Pulmonary artery endothelial cell (primary cell): Measurements from ENCODE around the gene P3H2. TPM values are rescaled to one million over a fixed set of nuclear protein-coding genes. Genes with fewer than 3 reads are reported as not detected.

Experiments
- DNase-seq: peaks from one replicate; pipeline ENCODE4 v3.0.0-alpha.2; 2011; ENCODE audit warnings: low read depth, low spot score
- total RNA-seq: library from RNA; depleted of rRNA; stranded (reverse); fragments of >200 nt; gene quantifications from 2 replicates; pipeline ENCODE4 v1.2.3, GENCODE V29; 2014

Gene P3H2
- total RNA-seq, 1 donor from 2014 or later: 1.3 TPM

DNA sequence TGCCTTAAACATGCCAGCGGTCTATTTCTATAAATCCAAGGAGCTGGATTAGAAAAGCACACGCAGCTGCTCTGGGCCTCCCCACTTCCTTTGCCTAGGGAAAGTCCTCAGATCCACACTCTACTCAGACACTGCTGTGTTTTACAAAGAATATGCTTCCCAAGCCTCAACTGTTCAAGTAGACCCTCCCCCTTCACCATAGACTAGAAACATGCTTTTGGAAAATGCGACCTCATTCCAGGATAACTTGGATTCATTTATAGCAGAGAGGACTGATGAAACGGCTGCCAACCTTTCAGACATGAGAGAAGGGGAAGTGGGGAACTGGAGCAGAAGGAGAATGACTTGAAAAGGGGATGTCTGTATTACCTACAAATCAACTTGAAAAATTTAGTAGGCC, 64.0 kb downstream of the P3H2 start:
- DNase-seq: no peak

DNA sequence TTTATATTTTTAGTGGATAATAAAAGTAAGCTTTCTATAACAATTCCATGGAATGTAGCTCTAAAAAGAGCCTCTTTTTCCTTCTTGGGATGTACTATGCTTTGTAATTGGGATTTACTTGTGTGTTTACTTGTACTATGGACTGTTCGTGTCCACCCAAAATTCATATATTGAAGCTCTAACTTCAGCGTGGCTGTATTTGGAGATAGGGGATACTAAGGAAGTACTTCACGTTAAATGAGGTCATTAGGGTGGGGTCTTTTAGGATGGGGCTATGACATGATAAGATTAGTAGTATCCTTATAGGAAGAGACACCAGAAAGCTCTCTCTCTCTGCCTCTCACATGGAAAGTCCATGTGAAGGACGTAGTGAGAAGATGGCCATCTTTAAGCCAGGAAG, 64.9 kb downstream of the P3H2 start:
- DNase-seq: no peak

DNA sequence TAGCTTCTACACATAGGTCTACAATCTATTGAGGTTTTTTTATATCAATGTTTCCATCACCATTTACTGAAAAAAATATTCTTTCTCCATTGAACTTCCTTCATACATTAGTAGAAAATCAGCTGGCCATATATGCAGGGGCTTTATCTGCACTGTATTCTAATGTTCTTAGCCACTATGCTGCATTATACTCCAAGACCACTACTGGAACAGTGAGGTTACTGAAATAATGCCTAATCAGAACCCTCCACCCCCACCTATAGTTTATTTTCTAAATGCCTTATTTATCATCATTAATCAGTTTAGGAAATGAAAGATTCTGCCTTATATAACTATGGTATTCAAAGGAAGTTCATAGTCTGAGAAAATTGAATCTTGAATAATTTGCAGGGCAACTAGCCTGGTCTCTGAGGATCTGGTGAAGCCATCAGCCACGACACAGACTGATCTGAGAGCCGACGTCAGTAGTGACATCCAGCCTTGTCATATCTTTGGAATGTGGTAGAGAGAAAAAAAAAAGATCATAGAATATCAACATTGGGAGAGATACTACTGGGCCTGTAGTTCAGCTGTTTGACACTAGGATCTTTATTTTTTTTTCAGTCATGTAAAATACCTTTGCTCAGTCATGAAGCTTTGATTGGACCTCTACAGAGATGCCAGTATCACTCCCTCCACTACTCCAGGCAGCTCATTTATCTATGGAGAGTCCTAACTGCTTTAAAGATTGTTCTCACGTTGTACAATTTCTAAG, 66.6 kb downstream of the P3H2 start:
- no peak for DNase-seq

GRCh38 chr3:190051641-190052040, 69.1 kb downstream of the P3H2 start:
- DNase-seq: no peak

DNA sequence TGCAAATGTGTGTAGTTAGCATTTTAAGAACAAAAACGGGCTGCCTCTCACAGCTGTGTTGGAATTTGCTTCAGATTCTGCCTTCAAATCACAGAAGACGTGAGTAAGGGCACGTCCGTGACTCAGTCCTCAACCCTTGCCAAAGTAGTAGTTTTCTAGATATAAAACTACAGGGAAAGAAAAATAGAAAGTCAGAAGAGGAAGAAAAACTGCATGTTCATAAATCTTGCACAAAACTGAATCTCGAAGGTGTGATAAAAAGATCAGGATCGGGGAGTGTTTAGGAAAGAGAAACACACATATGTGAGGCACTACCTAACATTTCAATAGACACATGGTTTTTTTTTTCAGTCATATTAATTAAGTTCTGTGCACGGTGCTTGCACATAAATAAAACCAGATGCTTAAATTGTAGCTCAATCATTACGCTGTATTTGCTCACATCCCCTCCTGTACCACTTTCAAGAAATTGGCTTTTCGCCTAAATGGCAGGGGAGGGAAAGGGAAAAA, 71.7 kb downstream of the P3H2 start:
- no peak for DNase-seq

- no peak for DNase-seq
Observed at GRCh38 chr3:190044974-190045373, 75.7 kb downstream of the P3H2 start.

- DNase-seq: no peak
Observed at GRCh38 chr3:190044142-190044541, 76.6 kb downstream of the P3H2 start.

DNA sequence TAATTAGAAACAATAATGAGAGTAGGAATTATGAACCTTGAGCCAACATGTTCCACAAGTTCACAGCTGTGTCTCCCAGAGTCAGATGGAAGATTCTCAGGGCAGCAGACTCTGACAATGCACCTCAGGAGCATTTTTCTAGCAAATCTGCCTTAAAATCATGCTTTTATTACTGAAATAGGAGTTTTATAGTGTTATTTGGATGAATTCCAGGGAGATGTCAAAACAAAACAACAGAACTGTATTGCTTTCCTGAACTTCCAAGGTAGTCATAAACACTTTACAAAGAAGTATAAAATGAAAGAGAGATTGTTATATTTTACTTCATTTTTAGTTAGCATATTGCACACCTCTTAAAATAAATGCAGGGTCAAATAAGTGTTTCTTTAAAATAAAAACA, 77.0 kb downstream of the P3H2 start:
- DNase-seq: no peak

DNA sequence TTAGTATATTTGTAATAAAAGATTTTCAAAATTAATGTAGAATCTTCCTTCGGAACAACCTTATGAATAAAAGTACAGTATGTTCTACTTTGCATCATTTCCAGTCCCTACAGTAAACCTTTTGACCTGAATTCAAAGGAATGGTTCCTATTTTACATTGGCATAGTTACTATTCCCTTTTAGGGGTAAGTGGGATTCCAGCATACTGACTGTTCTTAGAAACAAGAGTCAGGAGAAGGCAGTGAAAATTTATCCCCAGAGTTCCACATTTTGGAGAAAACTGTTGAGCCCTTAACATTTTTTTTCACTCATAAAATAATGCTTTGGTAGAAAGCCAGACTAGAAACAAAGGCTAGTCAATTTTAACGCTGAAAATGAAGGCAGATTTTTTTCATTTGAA, 78.1 kb downstream of the P3H2 start:
- DNase-seq: no peak

- no peak for DNase-seq
Observed at GRCh38 chr3:190041333-190042041, 79.2 kb downstream of the P3H2 start.

DNA sequence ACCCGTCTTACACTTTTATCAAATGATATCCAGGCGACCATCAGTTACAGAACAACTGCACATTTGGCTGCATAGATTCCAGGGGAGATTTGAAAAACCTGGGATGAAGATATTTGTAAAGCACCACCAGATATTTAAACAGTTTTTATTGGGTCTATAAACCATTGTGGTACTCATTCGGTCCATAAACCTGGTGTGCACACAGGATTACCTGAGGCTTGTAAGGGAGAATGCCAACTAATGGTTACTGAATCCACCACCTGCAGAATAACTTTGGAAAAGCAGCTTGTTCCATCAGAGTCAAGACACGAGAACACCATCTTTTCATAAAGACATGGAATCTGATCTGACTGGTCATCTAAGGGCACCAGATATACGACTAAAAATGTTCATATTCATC, 80.6 kb downstream of the P3H2 start:
- no peak for DNase-seq

DNA sequence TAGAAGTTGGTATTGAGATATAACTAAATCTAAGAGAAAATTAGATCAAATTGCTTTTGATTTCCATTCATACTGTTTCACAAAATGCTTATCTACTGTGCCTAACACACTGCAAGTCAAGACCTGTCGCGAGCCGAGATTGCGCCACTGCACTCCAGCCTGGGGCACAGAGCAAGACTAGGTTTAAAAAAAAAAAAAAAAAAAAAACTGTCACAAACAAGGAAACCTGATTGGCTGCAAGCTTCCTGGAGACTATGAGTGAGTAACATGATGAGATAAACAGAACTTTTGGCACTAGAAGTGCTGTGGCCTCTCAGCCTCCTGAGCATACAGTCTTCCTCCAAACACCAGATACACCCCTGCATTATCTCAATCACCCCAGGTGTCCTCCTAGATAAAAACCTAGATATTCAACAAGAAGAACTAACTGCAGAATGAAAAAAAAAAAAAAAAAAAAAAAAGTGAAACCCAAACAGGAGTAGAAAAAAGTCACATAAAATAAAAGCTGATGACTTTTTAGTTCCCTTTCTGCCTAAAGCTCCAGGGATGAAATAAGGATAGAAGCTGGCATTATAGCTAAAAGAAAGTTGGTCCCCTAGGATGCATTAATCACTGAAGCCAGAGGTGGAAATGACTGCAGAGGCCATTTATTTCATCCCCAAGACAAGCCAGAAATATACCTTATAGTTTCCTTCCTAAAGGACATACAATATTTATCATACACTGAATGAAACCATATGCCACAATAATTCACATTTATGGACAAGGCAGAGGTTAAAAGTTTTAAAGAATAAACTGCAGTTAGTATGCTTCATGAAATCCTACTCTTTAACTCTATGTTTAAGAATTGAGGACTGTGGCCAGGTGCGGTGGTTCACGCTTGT, 82.4 kb downstream of the P3H2 start:
- no peak for DNase-seq

GRCh38 chr3:190036631-190037030, 84.1 kb downstream of the P3H2 start:
- DNase-seq: no peak

DNA sequence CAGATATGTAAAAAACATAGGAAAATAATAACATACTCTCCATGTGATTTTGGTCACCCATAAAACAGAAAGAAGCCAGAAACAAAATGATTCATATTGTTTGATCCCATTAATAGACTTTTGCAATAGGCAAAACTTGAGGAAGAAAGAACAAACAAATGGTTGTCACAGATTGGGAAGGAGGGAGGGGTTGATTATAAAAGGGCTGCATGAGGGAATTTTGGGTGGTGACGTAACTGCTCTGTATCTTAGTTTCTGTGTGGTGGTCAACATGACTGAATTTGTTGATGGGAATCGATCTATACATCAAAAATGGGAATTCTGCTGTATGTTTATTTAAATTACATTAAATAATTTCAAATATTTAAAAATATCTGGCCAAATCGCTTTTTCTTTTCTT, 86.3 kb downstream of the P3H2 start:
- no peak for DNase-seq

- no peak for DNase-seq
Observed at GRCh38 chr3:190032923-190033322, 87.8 kb downstream of the P3H2 start.

- DNase-seq: no peak
Observed at GRCh38 chr3:190031887-190032752, 88.6 kb downstream of the P3H2 start.

DNA sequence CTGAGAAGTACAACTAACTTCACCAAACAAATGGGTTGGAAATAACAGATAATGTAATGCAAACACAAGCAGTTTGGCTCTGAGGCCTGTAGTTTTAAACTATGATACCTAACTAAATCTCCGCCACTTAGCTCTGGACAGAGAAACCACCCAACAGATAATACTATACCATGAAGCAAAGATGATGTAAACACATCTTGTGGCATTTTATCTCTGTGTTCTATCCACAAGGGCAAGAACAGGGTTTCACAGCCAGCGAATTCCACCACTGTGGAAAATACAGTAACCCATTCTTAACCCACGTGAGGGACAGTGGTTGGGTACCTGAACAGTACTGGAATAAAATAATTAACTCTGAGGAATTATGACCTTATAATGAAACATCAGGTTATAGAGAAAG, 93.6 kb downstream of the P3H2 start:
- no peak for DNase-seq

DNA sequence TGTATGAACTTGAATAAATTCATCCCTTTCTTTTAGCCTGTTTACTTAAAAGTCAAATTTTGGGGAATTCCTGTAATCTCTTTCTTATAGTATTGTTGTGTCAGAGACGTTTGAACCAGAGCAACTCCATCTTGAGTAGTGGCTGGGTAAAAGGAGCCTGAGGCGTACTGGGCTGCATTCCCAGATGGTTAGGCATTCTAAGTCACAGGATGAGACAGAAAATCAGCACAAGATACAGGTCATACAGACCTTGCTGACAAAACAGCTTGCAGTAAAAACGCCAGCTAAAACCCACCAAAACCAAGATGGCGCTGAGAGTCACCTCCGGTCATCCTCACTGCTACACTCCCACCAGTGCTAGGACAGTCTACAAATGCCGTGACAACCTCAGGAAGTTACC, 94.5 kb downstream of the P3H2 start:
- DNase-seq: no peak

DNA sequence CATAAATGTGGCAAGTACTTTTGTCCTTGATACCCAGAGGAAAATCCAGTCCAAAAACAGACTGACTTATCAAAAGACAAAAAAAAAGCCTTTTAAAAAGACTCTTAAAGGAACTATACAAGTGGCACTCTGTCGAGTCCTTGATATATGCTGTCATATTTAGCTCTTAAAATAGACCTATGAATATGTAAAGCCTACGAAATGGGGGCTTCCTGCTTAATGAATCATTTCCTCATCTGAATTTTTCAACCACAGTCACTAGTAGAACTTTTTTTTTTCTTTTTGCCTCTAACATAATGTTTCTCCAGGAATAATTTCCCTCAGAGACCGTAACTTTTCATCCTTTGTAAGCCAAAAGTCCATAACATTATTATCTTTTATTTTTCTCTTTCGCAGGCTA, 95.8 kb downstream of the P3H2 start:
- DNase-seq: peak; percentile 58

DNA sequence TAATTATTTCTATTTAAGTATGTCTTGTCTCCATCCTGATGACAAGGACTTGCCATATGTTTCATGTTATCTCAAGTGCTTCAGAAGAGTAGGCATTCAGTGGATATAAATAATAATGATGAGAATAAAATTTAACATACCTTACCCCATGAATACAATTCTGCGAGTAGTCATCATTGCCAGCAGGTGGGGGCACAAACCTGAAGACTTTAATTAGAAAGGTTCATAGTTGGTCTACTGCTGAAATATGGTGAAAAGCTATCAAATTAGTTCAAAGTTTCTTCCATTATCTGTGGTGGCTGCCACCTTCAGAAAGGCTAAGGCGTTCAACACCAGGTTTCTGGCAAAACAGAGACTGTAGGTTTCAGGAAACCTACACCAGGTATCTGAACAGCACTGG, 100.9 kb downstream of the P3H2 start:
- no peak for DNase-seq

- no peak for DNase-seq
Observed at GRCh38 chr3:190019006-190019405, 101.7 kb downstream of the P3H2 start.
